BLaER1 treated with 17β-estradiol and CSF1 and Interleukin-3, amounts not matched to agents 10 nM and 100 nM (cell line): ENCODE results near the gene TNK2.

Experiments used
- H3K27ac ChIP-seq, 11 experiments: shearing (Covaris generic); formaldehyde crosslinking; 2 replicates each; pipeline ENCODE4 v1.8.1; 2022
- H3K27me3 ChIP-seq, 11 experiments: shearing (Covaris generic); formaldehyde crosslinking; 2 replicates each; pipeline ENCODE4 v1.8.1; 2022
- H3K36me3 ChIP-seq, 11 experiments: shearing (Covaris generic); formaldehyde crosslinking; 2 replicates each; pipeline ENCODE4 v1.8.1; 2022
- H3K4me1 ChIP-seq, 10 experiments: shearing (Covaris generic); formaldehyde crosslinking; 2 replicates each; pipeline ENCODE4 v1.8.1; 2022
- H3K4me2 ChIP-seq, 11 experiments: shearing (Covaris generic); formaldehyde crosslinking; 2 replicates each; pipeline ENCODE4 v1.8.1; 2022
- H3K4me3 ChIP-seq, 10 experiments: shearing (Covaris generic); formaldehyde crosslinking; 2 replicates each; pipeline ENCODE4 v1.8.1; 2022
- H3K9ac ChIP-seq, 11 experiments: shearing (Covaris generic); formaldehyde crosslinking; 2 replicates each; pipeline ENCODE4 v1.8.1; 2022
- H3K9me3 ChIP-seq, 11 experiments: shearing (Covaris generic); formaldehyde crosslinking; replicated peaks in 1 of 11; 2 replicates each; pipeline ENCODE4 v1.8.1; 2022
- H4K20me1 ChIP-seq, 11 experiments: shearing (Covaris generic); formaldehyde crosslinking; 2 replicates each; pipeline ENCODE4 v1.8.1; 2022
- Cebpa-rat ChIP-seq, 11 experiments: shearing (Covaris generic); IDR thresholded peaks; 2 replicates each; pipeline ENCODE4 v1.8.1; 2022

TNK2 gene

DNA sequence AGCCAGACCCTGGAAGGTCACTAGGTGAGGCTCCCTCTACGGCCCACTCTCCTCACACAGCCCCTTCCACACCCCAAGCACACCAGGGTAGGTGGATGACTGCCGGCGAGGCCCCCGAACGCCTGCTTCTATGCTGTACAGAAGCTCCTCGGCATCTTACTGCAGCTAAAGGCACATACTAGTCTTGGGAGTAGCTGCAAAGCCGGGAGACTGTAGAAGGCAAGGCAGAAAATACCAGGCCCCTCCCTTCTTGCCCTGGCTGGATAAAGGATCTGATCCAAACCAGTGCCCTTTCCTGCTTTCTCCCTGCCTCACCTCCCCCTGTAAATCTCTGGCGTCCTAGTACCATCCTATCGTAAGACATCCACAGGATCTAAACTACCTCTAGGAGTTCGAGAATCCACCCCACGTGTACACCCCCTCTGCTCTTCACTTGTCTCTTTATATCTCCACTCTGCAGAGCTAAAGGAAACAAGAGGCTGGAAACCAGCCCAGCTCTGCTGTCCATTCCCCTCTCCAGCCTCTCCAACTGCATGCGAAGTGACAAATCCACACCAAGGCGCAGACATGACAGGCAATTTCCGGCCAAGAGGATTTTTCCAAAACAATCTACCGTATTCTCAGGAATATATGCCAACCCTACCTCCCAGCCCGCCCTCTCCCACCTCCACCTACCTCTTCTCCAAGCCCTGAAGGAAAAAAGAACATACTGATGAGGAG lies 11.8 kb downstream of the TNK2 start:
- Histone ChIP-seq H3K9ac (peak overlapping the region; percentile 76 to 88 (median 86)), H3K9me3 (no peaks in the 10 kb centered on the region), H4K20me1 (peaks cover 25 to 39% (median 31%) of the 10 kb centered on the region in 11 experiments), H3K27ac (peak overlapping the region; percentile 29 to 89 (median 84); a peak in 21 of 22 replicates), H3K4me3 (peak overlapping the region; percentile 69 to 96 (median 84)), H3K4me2 (peak overlapping the region; percentile 87 to 100 (median 99)), H3K4me1 (peaks cover 82 to 97% (median 89%) of the 10 kb centered on the region in 10 experiments), H3K36me3 (peaks cover 0 to 4% (median 0%) of the 10 kb centered on the region in 11 experiments; a peak in 1 of 22 replicates), H3K27me3 (no peaks in the 10 kb centered on the region)
- no peak for TF ChIP-seq Cebpa-rat (IDR thresholded peaks at IDR 0.05)

GRCh38 chr3:195895861-195896360 lies 12.4 kb downstream of the TNK2 start:
- H3K4me2 ChIP-seq: peak overlapping the region; percentile 87 to 100 (median 99)
- peak overlapping the region; percentile 29 to 89 (median 84); a peak in 21 of 22 replicates for H3K27ac ChIP-seq
- H3K36me3 ChIP-seq: peaks cover 0 to 5% (median 0%) of the 10 kb centered on the region in 11 experiments; a peak in 1 of 22 replicates
- peaks cover 79 to 95% (median 86%) of the 10 kb centered on the region in 10 experiments for H3K4me1 ChIP-seq
- H3K4me3 ChIP-seq: peak overlapping the region; percentile 69 to 96 (median 84)
- no peaks in the 10 kb centered on the region for H3K27me3 ChIP-seq
- peak overlapping the region; percentile 76 to 88 (median 86) for H3K9ac ChIP-seq
- peaks cover 26 to 41% (median 34%) of the 10 kb centered on the region in 11 experiments for H4K20me1 ChIP-seq
- TF ChIP-seq Cebpa-rat (IDR thresholded peaks at IDR 0.05): no peak
- H3K9me3 ChIP-seq: no peaks in the 10 kb centered on the region

- Histone ChIP-seq H4K20me1 (peaks cover 26 to 45% (median 40%) of the 10 kb centered on the region in 11 experiments), H3K4me1 (peaks cover 77 to 95% (median 84%) of the 10 kb centered on the region in 10 experiments), H3K9me3 (no peaks in the 10 kb centered on the region), H3K4me2 (peak overlapping the region; percentile 87 to 100 (median 99)), H3K27ac (peak overlapping the region; percentile 38 to 89 (median 84); a peak in 21 of 22 replicates), H3K9ac (peak overlapping the region; percentile 76 to 88 (median 86)), H3K27me3 (no peaks in the 10 kb centered on the region), H3K4me3 (peak overlapping the region; percentile 69 to 96 (median 84)), H3K36me3 (peaks cover 0 to 5% (median 0%) of the 10 kb centered on the region in 11 experiments; a peak in 1 of 22 replicates)
- TF ChIP-seq Cebpa-rat (IDR thresholded peaks at IDR 0.05): no peak
Measured at GRCh38 chr3:195895078-195895860, 13.1 kb downstream of the TNK2 start.

GRCh38 chr3:195893916-195894465 lies 14.4 kb downstream of the TNK2 start:
- Histone ChIP-seq H3K36me3 (peaks cover 0 to 5% (median 0%) of the 10 kb centered on the region in 11 experiments; a peak in 1 of 22 replicates), H3K27ac (peak overlapping the region in 9 of 11 experiments; percentile 54 to 89 (median 76); a peak in 18 of 22 replicates), H3K4me2 (peak overlapping the region; percentile 87 to 100 (median 99)), H3K9me3 (no peaks in the 10 kb centered on the region), H3K4me1 (peaks cover 74 to 95% (median 85%) of the 10 kb centered on the region in 10 experiments), H3K9ac (peak overlapping the region; percentile 52 to 88 (median 81)), H3K27me3 (no peaks in the 10 kb centered on the region), H3K4me3 (peak overlapping the region; percentile 9 to 96 (median 84); a peak in 14 of 20 replicates), H4K20me1 (peaks cover 32 to 58% (median 48%) of the 10 kb centered on the region in 11 experiments)
- no peak for TF ChIP-seq Cebpa-rat (IDR thresholded peaks at IDR 0.05)

DNA sequence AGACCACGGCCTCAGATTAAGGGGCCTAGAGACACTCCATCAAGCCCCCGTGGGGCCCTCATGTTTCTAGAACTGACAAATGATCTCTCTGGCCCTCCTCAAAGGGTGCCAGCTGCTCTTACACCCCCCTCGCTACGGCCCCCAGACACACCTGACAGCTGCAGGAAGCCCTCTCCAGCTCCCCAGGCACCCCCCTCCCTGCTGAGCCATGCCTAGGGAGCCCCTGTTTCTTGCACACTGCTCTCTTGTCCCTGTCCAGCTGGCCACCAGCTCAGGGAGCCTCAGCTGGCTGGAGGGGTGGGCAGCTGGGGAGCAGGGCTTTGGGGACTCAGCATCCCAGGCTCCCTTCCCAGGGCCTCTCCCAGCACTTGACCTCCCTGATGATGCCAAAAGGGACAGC lies 14.8 kb downstream of the TNK2 start:
- Histone ChIP-seq H3K27ac (peak overlapping the region in 10 of 11 experiments; percentile 21 to 84 (median 56); a peak in 19 of 22 replicates), H3K4me2 (peak overlapping the region; percentile 87 to 100 (median 99)), H3K9ac (peak overlapping the region; percentile 52 to 88 (median 79)), H3K36me3 (peaks cover 0 to 7% (median 0%) of the 10 kb centered on the region in 11 experiments; a peak in 4 of 22 replicates), H3K4me1 (peaks cover 69 to 95% (median 85%) of the 10 kb centered on the region in 10 experiments), H4K20me1 (peaks cover 32 to 62% (median 52%) of the 10 kb centered on the region in 11 experiments), H3K9me3 (no peaks in the 10 kb centered on the region), H3K4me3 (peak overlapping the region in 8 of 10 experiments; percentile 9 to 57 (median 34); a peak in 11 of 20 replicates), H3K27me3 (no peaks in the 10 kb centered on the region)
- TF ChIP-seq Cebpa-rat (IDR thresholded peaks at IDR 0.05): no peak

- Histone ChIP-seq H4K20me1 (peaks cover 32 to 67% (median 57%) of the 10 kb centered on the region in 11 experiments), H3K9ac (peak overlapping the region; percentile 52 to 88 (median 79)), H3K27ac (peak overlapping the region in 10 of 11 experiments; percentile 21 to 84 (median 56); a peak in 19 of 22 replicates), H3K4me3 (peak overlapping the region in 9 of 10 experiments; percentile 9 to 57 (median 41); a peak in 15 of 20 replicates), H3K27me3 (no peaks in the 10 kb centered on the region), H3K36me3 (peaks cover 0 to 12% (median under 1%) of the 10 kb centered on the region in 11 experiments; a peak in 8 of 22 replicates), H3K4me1 (peaks cover 64 to 95% (median 85%) of the 10 kb centered on the region in 10 experiments), H3K9me3 (no peaks in the 10 kb centered on the region), H3K4me2 (peak overlapping the region; percentile 87 to 100 (median 99))
- no peak for TF ChIP-seq Cebpa-rat (IDR thresholded peaks at IDR 0.05)
Measured at GRCh38 chr3:195893044-195893395, 15.3 kb downstream of the TNK2 start.

- peak overlapping the region in 9 of 10 experiments; percentile 9 to 57 (median 41); a peak in 14 of 20 replicates for H3K4me3 ChIP-seq
- TF ChIP-seq Cebpa-rat (IDR thresholded peaks at IDR 0.05): no peak
- H3K4me2 ChIP-seq: peak overlapping the region; percentile 87 to 100 (median 99)
- H3K4me1 ChIP-seq: peaks cover 59 to 93% (median 81%) of the 10 kb centered on the region in 10 experiments
- H3K27ac ChIP-seq: peak overlapping the region in 10 of 11 experiments; percentile 21 to 84 (median 56); a peak in 19 of 22 replicates
- peak overlapping the region; percentile 52 to 88 (median 79); a peak in 21 of 22 replicates for H3K9ac ChIP-seq
- no peaks in the 10 kb centered on the region for H3K27me3 ChIP-seq
- H3K36me3 ChIP-seq: peaks cover 0 to 17% (median 6%) of the 10 kb centered on the region in 11 experiments; a peak in 12 of 22 replicates
- H4K20me1 ChIP-seq: peaks cover 32 to 74% (median 63%) of the 10 kb centered on the region in 11 experiments
- H3K9me3 ChIP-seq: no peaks in the 10 kb centered on the region
Measured at GRCh38 chr3:195892105-195893043, 16.0 kb downstream of the TNK2 start.
